Measurements from ENCODE around the gene PIGL. TPM values are rescaled to one million over a fixed set of nuclear protein-coding genes. Genes with fewer than 3 reads are reported as not detected.

Gene PIGL
- total RNA-seq, 1 donor from 2014 or later, result 56.6 TPM

- Mint-ChIP-seq H3K9me3 (no peaks in the 10 kb centered on the region), H3K4me1 (peaks cover 3% of the 10 kb centered on the region), H3K36me3 (ENCODE audit: low read depth) (peaks cover 2% of the 10 kb centered on the region), H3K27me3 (no peaks in the 10 kb centered on the region), H3K27ac (no peak overlapping the region), H3K4me3 (no peak overlapping the region)
- ATAC-seq (ENCODE audit: low read depth) (no peak), DNase-seq (no peak)
- no peak for TF ChIP-seq CTCF (IDR thresholded peaks at IDR 0.05)
- ChIA-PET POLR2A (no interaction called here), CTCF (no interaction called here)
- intact Hi-C loops (cut with micrococcal nuclease), result no loop called here
These were observed 37.9 kb downstream of the PIGL start for GRCh38 chr17:16254773-16255400.

GRCh38 chr17:16255481-16255921, 38.5 kb downstream of the PIGL start:
- CTCF ChIA-PET, result no interaction called here
- no peak for TF ChIP-seq CTCF (IDR thresholded peaks at IDR 0.05)
- Mint-ChIP-seq H3K27ac (no peak overlapping the region), H3K27me3 (no peaks in the 10 kb centered on the region), H3K4me1 (peaks cover 3% of the 10 kb centered on the region), H3K9me3 (no peaks in the 10 kb centered on the region), H3K4me3 (no peak overlapping the region), H3K36me3 (ENCODE audit: low read depth) (peaks cover 2% of the 10 kb centered on the region)
- DNase-seq (no peak), ATAC-seq (ENCODE audit: low read depth) (no peak)
- intact Hi-C loops (cut with micrococcal nuclease), result no loop called here
- POLR2A ChIA-PET, result no interaction called here

- TF ChIP-seq CTCF (IDR thresholded peaks at IDR 0.05), result no peak
- DNase-seq (no peak), ATAC-seq (ENCODE audit: low read depth) (no peak)
- POLR2A ChIA-PET, result no interaction called here
- H3K4me3 Mint-ChIP-seq, result no peak overlapping the region
- peaks cover 3% of the 10 kb centered on the region for H3K4me1 Mint-ChIP-seq
- CTCF ChIA-PET, result no interaction called here
- intact Hi-C loops (cut with micrococcal nuclease), result no loop called here
- H3K9me3 Mint-ChIP-seq, result no peaks in the 10 kb centered on the region
- no peaks in the 10 kb centered on the region for H3K36me3 Mint-ChIP-seq (ENCODE audit: low read depth)
- no peaks in the 10 kb centered on the region for H3K27me3 Mint-ChIP-seq
- H3K27ac Mint-ChIP-seq, result no peak overlapping the region
These were observed 41.9 kb downstream of the PIGL start for GRCh38 chr17:16258901-16259300.

- no peaks in the 10 kb centered on the region for H3K36me3 Mint-ChIP-seq (ENCODE audit: low read depth)
- ATAC-seq (ENCODE audit: low read depth), result no peak
- no peaks in the 10 kb centered on the region for H3K27me3 Mint-ChIP-seq
- no peak overlapping the region for H3K4me3 Mint-ChIP-seq
- peaks cover 4% of the 10 kb centered on the region for H3K4me1 Mint-ChIP-seq
- no peak for TF ChIP-seq CTCF (IDR thresholded peaks at IDR 0.05)
- DNase-seq, result no peak
- no peaks in the 10 kb centered on the region for H3K9me3 Mint-ChIP-seq
- no peak overlapping the region for H3K27ac Mint-ChIP-seq
- intact Hi-C loops (cut with micrococcal nuclease), result no loop called here
- CTCF ChIA-PET, result no interaction called here
- POLR2A ChIA-PET, result no interaction called here
These were observed 42.9 kb downstream of the PIGL start for GRCh38 chr17:16259926-16260325.

GRCh38 chr17:16261049-16261448, 44.0 kb downstream of the PIGL start:
- no peak overlapping the region for H3K4me3 Mint-ChIP-seq
- H3K27me3 Mint-ChIP-seq, result no peaks in the 10 kb centered on the region
- H3K27ac Mint-ChIP-seq, result no peak overlapping the region
- DNase-seq (no peak), ATAC-seq (ENCODE audit: low read depth) (no peak)
- CTCF ChIA-PET, result no interaction called here
- POLR2A ChIA-PET, result no interaction called here
- H3K9me3 Mint-ChIP-seq, result no peaks in the 10 kb centered on the region
- intact Hi-C loops (cut with micrococcal nuclease), result no loop called here
- TF ChIP-seq CTCF (IDR thresholded peaks at IDR 0.05), result no peak
- H3K36me3 Mint-ChIP-seq (ENCODE audit: low read depth), result no peaks in the 10 kb centered on the region
- H3K4me1 Mint-ChIP-seq, result peaks cover 8% of the 10 kb centered on the region

Measured in activated B cell treated with CpG ODN at 0.5 μM for 24 hours (primary cell).